OCI-LY7 (cell line): ENCODE data around the gene FCRL6. TPM values are rescaled to one million over a fixed set of nuclear protein-coding genes. Genes with fewer than 3 reads are reported as not detected.

ENCODE experiments used
- BruUV-seq: library from RNA; stranded (reverse); fragments of 400-500 nt; replicated peaks from 2 replicates; lab custom pipeline; 2021; lab: Mats Ljungman, UMichigan
- CTCF ChIA-PET: fragments of 300-600 bp; sonication (Branson Sonifier 250); formaldehyde crosslinking; loops from one replicate; lab custom pipeline; 2022; ENCODE audit warnings: antibody characterized with exemption; ENCODE audit not compliant: unreplicated experiment; lab: Charles Lee
- POLR2A ChIA-PET: fragments of 300-600 bp; sonication (Branson Sonifier 250); formaldehyde crosslinking; loops from one replicate; lab custom pipeline; 2022; ENCODE audit warnings: antibody characterized with exemption; lab: Charles Lee
- DNase-seq: peaks from one replicate; pipeline ENCODE4 v3.0.0-alpha.2; 2015; ENCODE audit warnings: low spot score
- H2AFZ ChIP-seq: fragments of 200-600 bp; sonication (generic), shearing (Covaris generic); 2 replicates; pipeline ENCODE4 v1.6.1; 2014; ENCODE audit warnings: mild to moderate bottlenecking, antibody characterized with exemption, low read length, moderate library complexity
- H3K27ac ChIP-seq: fragments of 200-600 bp; sonication (generic); 2 replicates; pipeline ENCODE4 v1.5.1; 2014; ENCODE audit warnings: mixed run types, low read depth, mild to moderate bottlenecking, moderate library complexity, low read length, inconsistent platforms; ENCODE audit not compliant: poor library complexity, severe bottlenecking
- H3K36me3 ChIP-seq: fragments of 200-600 bp; sonication (generic); 2 replicates; pipeline ENCODE4 v1.6.1; 2014; ENCODE audit warnings: mild to moderate bottlenecking, antibody characterized with exemption, low read length, moderate library complexity, mixed read lengths; ENCODE audit not compliant: insufficient read depth
- H3K4me1 ChIP-seq: fragments of 200-600 bp; sonication (generic); 2 replicates; pipeline ENCODE4 v1.5.1; 2014; ENCODE audit warnings: mild to moderate bottlenecking, low read length; ENCODE audit not compliant: insufficient read depth, poor library complexity, severe bottlenecking
- H3K4me2 ChIP-seq: fragments of 200-600 bp; sonication (generic); 2 replicates; pipeline ENCODE4 v1.6.1; 2014; ENCODE audit warnings: mild to moderate bottlenecking, low read length
- H3K4me3 ChIP-seq: fragments of 200-600 bp; sonication (generic); 2 replicates; pipeline ENCODE4 v1.5.1; 2014; ENCODE audit warnings: mild to moderate bottlenecking, low read depth, low read length; ENCODE audit not compliant: poor library complexity, severe bottlenecking
- H3K79me2 ChIP-seq: fragments of 200-600 bp; sonication (generic); 2 replicates; pipeline ENCODE4 v1.6.1; 2016; ENCODE audit warnings: low read depth, mild to moderate bottlenecking, low read length, moderate library complexity, mixed read lengths; ENCODE audit not compliant: insufficient read depth
- H3K9me2 ChIP-seq: fragments of 200-600 bp; sonication (generic); 2 replicates; pipeline ENCODE4 v1.6.1; 2016; ENCODE audit warnings: mild to moderate bottlenecking, low read length, mixed read lengths; ENCODE audit not compliant: insufficient read depth
- H3K9me3 ChIP-seq: fragments of 200-600 bp; sonication (generic); 2 replicates; pipeline ENCODE4 v1.6.1; 2014; ENCODE audit warnings: mild to moderate bottlenecking, mixed run types, low read length, mixed read lengths
- H4K20me1 ChIP-seq: fragments of 200-600 bp; sonication (generic); 2 replicates; pipeline ENCODE4 v1.6.1; 2014; ENCODE audit warnings: mild to moderate bottlenecking, antibody characterized with exemption, low read length, moderate library complexity, mixed read lengths; ENCODE audit not compliant: insufficient read depth
- EZH2phosphoT487 ChIP-seq: fragments of 200-600 bp; sonication (generic); IDR thresholded peaks from 2 replicates; pipeline ENCODE4 v1.6.1; 2018; ENCODE audit warnings: low read depth, borderline replicate concordance, mild to moderate bottlenecking, mixed run types, antibody characterized with exemption, low read length, moderate library complexity, mixed read lengths
- intact Hi-C: fragments of 100-400 bp; cut with micrococcal nuclease; formaldehyde crosslinking; loops from one replicate; pipeline ENCODE4 v1.10.0; 2022; ENCODE audit not compliant: unreplicated experiment
- total RNA-seq, 2 experiments: library from RNA; depleted of rRNA in 1 of 2; stranded (reverse); fragments of >200 nt in 1 of 2; shearing (Covaris generic) in 1 of 2; gene quantifications; 2 replicates each; pipeline ENCODE4 v1.2.3, GENCODE V29; 2014 to 2022
- TF ChIP-seq, protein P1 (sequence below): fragments of 200-600 bp; sonication (generic); conservative IDR thresholded peaks from 2 replicates; pipeline ENCODE4 v1.5.1; 2014; ENCODE audit warnings: mild to moderate bottlenecking, antibody characterized with exemption, low read length, moderate library complexity, mixed read lengths

The FCRL6 gene
- total RNA-seq, 2 experiments from 2014 or later = not detected

DNA sequence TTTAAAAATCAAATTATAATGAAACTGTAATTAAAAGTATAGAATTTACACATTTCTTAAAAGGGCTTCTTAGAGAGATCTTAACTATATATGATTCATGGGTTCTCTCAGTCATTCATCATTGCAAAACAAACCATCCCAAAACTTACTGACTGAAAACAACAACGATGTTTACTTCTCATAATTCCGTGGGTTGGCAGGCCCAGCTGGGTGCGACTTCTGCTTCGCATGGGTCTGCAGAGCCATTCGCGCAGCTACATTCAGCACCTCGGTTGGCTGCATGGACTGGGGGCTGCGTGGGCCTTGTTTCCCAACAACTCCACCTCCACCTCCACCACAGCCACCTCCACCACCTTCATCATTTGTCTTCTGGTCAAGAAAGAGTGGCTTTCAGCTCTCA, 28.6 kb downstream of the FCRL6 start:
- CTCF ChIA-PET = no interaction called here
- H3K4me3 ChIP-seq = no peak overlapping the region

DNA sequence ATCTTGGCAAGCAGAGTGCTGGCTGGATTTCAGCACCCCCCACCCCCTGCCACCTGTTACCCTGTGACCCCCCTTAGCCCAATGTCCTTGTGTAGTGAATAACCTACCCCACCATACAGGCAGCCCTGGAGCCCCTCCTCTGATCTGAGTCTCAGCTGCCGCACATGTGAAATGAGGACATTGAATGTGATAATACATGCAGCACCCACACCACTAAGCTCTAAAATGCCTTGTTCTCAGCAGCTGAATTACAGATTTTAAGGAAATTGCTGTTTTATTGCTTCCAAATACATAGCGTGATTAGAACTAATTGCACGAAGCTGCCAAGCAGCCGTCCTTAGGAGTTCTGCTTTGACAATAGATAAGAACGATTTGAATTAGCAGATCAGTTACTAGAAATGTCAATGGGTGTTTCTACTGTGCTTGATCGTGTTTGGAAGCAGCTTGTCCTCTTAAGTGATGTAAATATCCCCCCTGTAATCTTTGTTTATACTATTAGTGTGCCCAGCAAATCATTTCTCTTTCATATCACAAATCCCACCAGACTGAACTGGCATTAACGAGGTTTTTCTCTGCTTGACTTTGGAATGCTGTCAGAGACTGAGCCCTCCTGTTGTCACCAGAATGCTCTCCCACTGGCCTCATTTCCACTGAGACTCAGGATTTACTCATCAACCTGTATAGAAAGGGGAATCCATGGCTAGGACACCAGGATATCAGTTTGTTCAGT, 29.4 kb downstream of the FCRL6 start:
- Histone ChIP-seq H3K9me3 (no peaks in the 10 kb centered on the region), H3K4me1 (no peaks in the 10 kb centered on the region), H3K4me3 (no peak overlapping the region), H3K36me3 (no peaks in the 10 kb centered on the region), H3K27ac (no peak overlapping the region), H3K9me2 (no peaks in the 10 kb centered on the region), H3K4me2 (no peak overlapping the region), H4K20me1 (no peaks in the 10 kb centered on the region), H2AFZ (no peak overlapping the region), H3K79me2 (no peaks in the 10 kb centered on the region)
- no TSS peak for BruUV-seq
- no peak for TF ChIP-seq EZH2phosphoT487
- TF ChIP-seq, protein P1, sequence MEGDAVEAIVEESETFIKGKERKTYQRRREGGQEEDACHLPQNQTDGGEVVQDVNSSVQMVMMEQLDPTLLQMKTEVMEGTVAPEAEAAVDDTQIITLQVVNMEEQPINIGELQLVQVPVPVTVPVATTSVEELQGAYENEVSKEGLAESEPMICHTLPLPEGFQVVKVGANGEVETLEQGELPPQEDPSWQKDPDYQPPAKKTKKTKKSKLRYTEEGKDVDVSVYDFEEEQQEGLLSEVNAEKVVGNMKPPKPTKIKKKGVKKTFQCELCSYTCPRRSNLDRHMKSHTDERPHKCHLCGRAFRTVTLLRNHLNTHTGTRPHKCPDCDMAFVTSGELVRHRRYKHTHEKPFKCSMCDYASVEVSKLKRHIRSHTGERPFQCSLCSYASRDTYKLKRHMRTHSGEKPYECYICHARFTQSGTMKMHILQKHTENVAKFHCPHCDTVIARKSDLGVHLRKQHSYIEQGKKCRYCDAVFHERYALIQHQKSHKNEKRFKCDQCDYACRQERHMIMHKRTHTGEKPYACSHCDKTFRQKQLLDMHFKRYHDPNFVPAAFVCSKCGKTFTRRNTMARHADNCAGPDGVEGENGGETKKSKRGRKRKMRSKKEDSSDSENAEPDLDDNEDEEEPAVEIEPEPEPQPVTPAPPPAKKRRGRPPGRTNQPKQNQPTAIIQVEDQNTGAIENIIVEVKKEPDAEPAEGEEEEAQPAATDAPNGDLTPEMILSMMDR = no peak
- intact Hi-C loops = no loop called here
- no peak for DNase-seq
- POLR2A ChIA-PET = interaction anchor here (0.6 kb wide), 1 partner anchor 189 kb away, joined by 3 read pairs; no protein-coding TSS in a partner anchor
- CTCF ChIA-PET = interaction anchor here (1.6 kb wide), 1 partner anchor 59 kb away, joined by 3 read pairs; no protein-coding TSS in a partner anchor

More for the DNA sequence above, 28.6 kb downstream of the FCRL6 start:
- H2AFZ ChIP-seq = no peak overlapping the region
- no peak for DNase-seq
- no peaks in the 10 kb centered on the region for H3K9me3 ChIP-seq
- no peaks in the 10 kb centered on the region for H3K9me2 ChIP-seq
- TF ChIP-seq EZH2phosphoT487 = no peak
- TF ChIP-seq, protein P1 = no peak
- no peaks in the 10 kb centered on the region for H4K20me1 ChIP-seq
- H3K4me1 ChIP-seq = no peaks in the 10 kb centered on the region
- BruUV-seq = no TSS peak
- intact Hi-C loops = no loop called here
- H3K27ac ChIP-seq = no peak overlapping the region
- no peaks in the 10 kb centered on the region for H3K36me3 ChIP-seq
- POLR2A ChIA-PET = no interaction called here
- H3K79me2 ChIP-seq = no peaks in the 10 kb centered on the region
- H3K4me2 ChIP-seq = no peak overlapping the region

DNA sequence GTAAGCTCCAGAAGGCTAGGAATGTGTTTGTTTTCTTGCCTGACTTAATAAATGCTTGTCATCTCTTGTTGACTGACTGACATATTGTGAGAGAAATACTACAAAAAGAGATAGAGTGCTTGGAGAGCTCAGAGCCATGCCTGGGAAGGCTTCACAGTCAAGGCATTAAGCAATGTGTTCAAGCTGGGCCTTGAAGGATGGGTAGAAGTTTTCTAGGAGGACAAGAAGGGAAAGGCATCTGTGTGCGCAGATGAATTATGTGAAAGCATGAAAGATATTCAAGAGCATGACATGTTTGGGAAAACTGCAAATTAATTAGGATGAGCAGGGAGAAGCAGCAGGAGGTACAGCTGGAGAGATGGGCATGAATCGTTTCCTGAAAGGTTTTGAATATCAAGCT, 30.1 kb downstream of the FCRL6 start:
- Histone ChIP-seq H4K20me1 (no peaks in the 10 kb centered on the region), H3K4me3 (no peak overlapping the region), H3K9me3 (no peaks in the 10 kb centered on the region), H3K36me3 (no peaks in the 10 kb centered on the region), H3K27ac (no peak overlapping the region), H3K79me2 (no peaks in the 10 kb centered on the region), H2AFZ (no peak overlapping the region), H3K9me2 (no peaks in the 10 kb centered on the region), H3K4me1 (no peaks in the 10 kb centered on the region), H3K4me2 (no peak overlapping the region)
- ChIA-PET POLR2A (interaction anchor here (0.6 kb wide), 1 partner anchor 188 kb away, joined by 3 read pairs; no protein-coding TSS in a partner anchor), CTCF (interaction anchor here (1.6 kb wide), 1 partner anchor 58 kb away, joined by 3 read pairs; no protein-coding TSS in a partner anchor)
- intact Hi-C loops = no loop called here
- no peak for DNase-seq
- TF ChIP-seq EZH2phosphoT487 = no peak
- TF ChIP-seq, protein P1 = no peak
- BruUV-seq = no TSS peak
